ENCODE results near the gene TLR9.
A peak's percentile ranks its signal among the peaks of the same experiment; 100 is the strongest.

Gene TLR9

DNA sequence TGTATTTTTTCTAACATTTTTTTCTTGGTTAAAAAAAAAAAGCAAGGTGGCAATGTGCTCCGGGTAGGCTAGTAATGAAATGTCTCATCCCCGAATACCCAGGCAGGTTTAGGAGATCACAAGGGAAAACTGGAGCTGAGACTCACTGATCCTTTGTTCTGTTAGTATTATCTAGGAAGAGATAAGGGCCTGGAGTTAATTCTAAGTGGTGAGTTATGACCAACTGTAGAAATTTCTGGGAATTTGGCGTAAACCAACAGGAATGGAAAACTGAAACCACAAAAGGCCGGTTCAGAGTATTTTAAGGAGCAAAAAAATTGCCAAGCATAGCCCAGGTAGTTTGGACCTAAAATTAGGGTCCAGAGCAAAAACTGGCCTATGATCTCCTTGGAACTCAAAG, 32.5 kb upstream of the TLR9 start:
- Histone ChIP-seq H3K27me3 (ENCODE audit: low read depth, low read length) (no peaks in the 10 kb centered on the region), H3K4me1 (ENCODE audit: control insufficient read depth in 1 of 2, insufficient read depth in 2 of 2, low read length in 2 of 2) (peaks cover 0 to 13% of the 10 kb centered on the region in 2 donors), H3K4me3 (ENCODE audit: low read depth in 1 of 2, low read length in 2 of 2) (no peak overlapping the region), H3K9me3 (ENCODE audit: control insufficient read depth in 1 of 2, low read length in 2 of 2) (no peaks in the 10 kb centered on the region), H3K27ac (ENCODE audit: low read length) (no peak overlapping the region), H3K36me3 (ENCODE audit: control insufficient read depth in 1 of 2, insufficient read depth in 2 of 2, low read length in 2 of 2) (peaks cover 75 to 85% of the 10 kb centered on the region in 2 donors)

DNA sequence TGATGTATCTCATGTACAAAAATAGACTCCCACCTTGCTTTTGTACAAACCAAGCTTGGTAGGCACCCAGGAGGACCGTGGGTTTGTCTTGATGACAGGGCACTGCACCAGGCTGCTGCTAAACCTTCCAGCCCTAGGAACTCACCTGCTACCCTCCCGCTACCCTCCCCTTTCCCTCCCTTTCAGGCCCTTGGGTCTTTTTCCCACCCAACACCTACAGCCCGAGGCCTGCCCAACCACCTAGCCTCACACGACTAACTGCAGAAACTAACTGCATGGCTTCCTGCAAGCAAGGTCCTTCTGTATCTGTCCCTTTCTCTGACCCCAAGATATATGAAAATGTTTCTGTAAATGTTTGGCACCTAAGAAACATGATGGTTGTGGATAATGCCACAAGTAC, 31.2 kb upstream of the TLR9 start:
- Histone ChIP-seq H3K4me3 (ENCODE audit: low read depth in 1 of 2, low read length in 2 of 2) (no peak overlapping the region), H3K9me3 (ENCODE audit: control insufficient read depth in 1 of 2, low read length in 2 of 2) (no peaks in the 10 kb centered on the region), H3K27me3 (ENCODE audit: low read depth, low read length) (no peaks in the 10 kb centered on the region), H3K27ac (ENCODE audit: low read length) (no peak overlapping the region), H3K36me3 (ENCODE audit: control insufficient read depth in 1 of 2, insufficient read depth in 2 of 2, low read length in 2 of 2) (peaks cover 64 to 77% of the 10 kb centered on the region in 2 donors), H3K4me1 (ENCODE audit: control insufficient read depth in 1 of 2, insufficient read depth in 2 of 2, low read length in 2 of 2) (peaks cover 0 to 13% of the 10 kb centered on the region in 2 donors)

DNA sequence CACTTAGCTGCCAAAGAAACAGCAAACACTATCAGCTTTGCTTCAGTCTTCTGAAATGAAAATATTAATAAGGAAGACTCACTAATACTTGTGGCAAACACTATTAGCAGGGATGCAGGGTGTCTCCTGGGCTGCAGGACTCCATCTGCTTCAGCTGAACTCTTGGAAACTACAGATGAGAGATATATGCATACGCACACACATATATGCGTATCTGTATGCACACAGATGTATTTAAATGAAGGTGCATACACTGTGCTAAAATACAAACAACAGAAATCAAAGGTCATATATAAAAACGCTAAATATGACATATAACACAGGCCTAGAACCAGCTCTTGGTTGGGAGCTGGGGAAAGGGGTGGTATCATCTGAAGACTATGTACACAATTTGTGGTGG, 30.7 kb upstream of the TLR9 start:
- H3K4me3 ChIP-seq (ENCODE audit: low read depth in 1 of 2, low read length in 2 of 2): no peak overlapping the region
- H3K9me3 ChIP-seq (ENCODE audit: control insufficient read depth in 1 of 2, low read length in 2 of 2): no peaks in the 10 kb centered on the region
- H3K27me3 ChIP-seq (ENCODE audit: low read depth, low read length): no peaks in the 10 kb centered on the region
- peaks cover 61 to 76% of the 10 kb centered on the region in 2 donors for H3K36me3 ChIP-seq (ENCODE audit: control insufficient read depth in 1 of 2, insufficient read depth in 2 of 2, low read length in 2 of 2)
- peak overlapping the region; percentile 6 for H3K27ac ChIP-seq (ENCODE audit: low read length)
- peaks cover 0 to 13% of the 10 kb centered on the region in 2 donors for H3K4me1 ChIP-seq (ENCODE audit: control insufficient read depth in 1 of 2, insufficient read depth in 2 of 2, low read length in 2 of 2)

DNA sequence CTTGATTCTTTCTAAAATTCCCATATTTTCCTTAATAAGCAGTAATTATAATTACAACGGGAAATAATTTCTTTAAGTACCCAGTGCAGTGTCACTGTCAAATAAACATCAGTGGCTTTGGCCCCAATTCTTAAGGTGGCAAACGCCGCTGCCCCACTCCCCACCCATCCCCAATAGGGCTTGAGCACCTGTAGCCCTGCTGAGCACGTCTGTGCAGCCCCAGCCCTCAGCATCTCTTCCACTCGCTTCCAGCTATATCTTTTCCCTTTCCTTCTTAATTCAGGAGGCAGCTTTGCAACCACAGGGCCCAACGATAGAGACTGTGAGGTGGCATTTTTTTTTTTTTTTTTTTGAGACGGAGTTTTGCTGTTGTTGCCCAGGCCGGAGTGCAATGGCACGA, 29.2 kb upstream of the TLR9 start:
- H3K9me3 ChIP-seq (ENCODE audit: control insufficient read depth in 1 of 2, low read length in 2 of 2): no peaks in the 10 kb centered on the region
- no peaks in the 10 kb centered on the region for H3K27me3 ChIP-seq (ENCODE audit: low read depth, low read length)
- H3K36me3 ChIP-seq (ENCODE audit: control insufficient read depth in 1 of 2, insufficient read depth in 2 of 2, low read length in 2 of 2): peaks cover 56 to 70% of the 10 kb centered on the region in 2 donors
- H3K27ac ChIP-seq (ENCODE audit: low read length): no peak overlapping the region
- H3K4me1 ChIP-seq (ENCODE audit: control insufficient read depth in 1 of 2, insufficient read depth in 2 of 2, low read length in 2 of 2): peaks cover 0 to 13% of the 10 kb centered on the region in 2 donors
- H3K4me3 ChIP-seq (ENCODE audit: low read depth in 1 of 2, low read length in 2 of 2): no peak overlapping the region

DNA sequence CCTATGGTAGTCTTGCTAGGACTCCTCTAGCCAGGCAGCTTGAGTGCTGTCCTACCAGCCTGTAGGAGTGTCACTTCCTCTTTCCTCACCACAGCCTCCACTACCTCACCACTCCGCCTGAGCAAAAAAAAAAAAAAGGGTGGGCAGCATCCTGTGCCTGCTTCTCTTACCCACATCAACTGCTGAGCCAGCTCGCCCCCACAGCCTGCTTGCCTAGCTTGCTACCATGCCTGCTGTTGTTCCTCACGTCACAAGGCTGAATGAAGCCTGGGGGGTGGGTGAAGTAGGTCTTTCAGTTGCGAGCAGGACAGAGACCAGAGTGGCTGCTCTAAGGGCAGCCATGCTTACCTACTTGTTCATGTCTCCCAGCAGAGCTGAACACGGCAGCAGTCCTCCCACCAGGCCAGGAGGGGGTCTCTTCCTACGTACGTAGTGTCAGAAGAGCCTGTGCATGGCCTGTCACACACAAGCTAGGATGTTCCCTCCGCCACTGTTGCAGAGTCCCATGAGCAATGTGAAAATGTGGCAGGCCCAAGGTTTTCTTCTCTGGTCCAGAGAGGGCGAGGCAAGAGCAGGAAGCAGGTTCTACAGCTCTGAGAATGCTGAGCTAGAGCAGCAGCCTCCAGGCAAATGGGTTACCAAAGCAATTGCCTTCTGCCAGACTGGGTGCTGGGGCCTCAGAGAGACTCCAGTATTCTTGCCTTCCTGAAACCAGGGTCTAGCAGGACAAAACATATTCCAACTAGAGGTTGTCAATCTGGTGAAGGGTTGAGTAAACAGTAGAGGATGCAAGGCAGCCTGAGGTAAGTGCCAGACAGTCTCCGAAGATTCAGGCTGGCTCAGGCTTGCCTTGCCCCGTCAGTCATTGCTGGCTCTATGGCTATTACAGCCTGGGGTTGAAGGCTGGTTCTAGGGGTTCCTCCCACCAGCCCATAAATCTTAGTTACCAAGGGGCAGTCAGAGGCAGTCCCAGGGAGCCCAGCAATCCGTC, 28.2 kb upstream of the TLR9 start:
- Histone ChIP-seq H3K27ac (ENCODE audit: low read length) (no peak overlapping the region), H3K27me3 (ENCODE audit: low read depth, low read length) (no peaks in the 10 kb centered on the region), H3K36me3 (ENCODE audit: control insufficient read depth in 1 of 2, insufficient read depth in 2 of 2, low read length in 2 of 2) (peaks cover 56 to 70% of the 10 kb centered on the region in 2 donors), H3K4me3 (ENCODE audit: low read depth in 1 of 2, low read length in 2 of 2) (no peak overlapping the region), H3K4me1 (ENCODE audit: control insufficient read depth in 1 of 2, insufficient read depth in 2 of 2, low read length in 2 of 2) (peaks cover 0 to 9% of the 10 kb centered on the region in 2 donors), H3K9me3 (ENCODE audit: control insufficient read depth in 1 of 2, low read length in 2 of 2) (no peaks in the 10 kb centered on the region)

DNA sequence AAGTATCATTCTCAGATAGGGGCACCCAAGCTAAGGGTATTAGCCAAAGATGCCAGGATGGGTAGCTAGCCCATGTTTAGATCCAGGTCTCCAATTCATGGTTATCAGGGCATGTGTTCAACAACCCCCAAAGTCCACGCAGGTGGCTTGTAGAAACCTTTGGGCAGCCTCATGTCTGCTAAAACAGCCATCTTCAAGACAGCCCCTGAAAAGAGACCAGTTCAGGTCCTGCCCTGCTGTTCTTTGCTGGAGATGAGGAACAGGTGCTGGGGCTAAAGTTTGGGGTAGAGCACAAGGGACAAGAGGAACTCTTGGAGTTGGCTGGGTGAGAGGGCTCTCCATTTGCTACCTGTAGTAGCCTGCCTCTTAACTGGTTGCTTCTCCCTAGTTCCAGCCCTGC, 24.7 kb upstream of the TLR9 start:
- peaks cover 2 to 8% of the 10 kb centered on the region in 2 donors for H3K4me1 ChIP-seq (ENCODE audit: control insufficient read depth in 1 of 2, insufficient read depth in 2 of 2, low read length in 2 of 2)

DNA sequence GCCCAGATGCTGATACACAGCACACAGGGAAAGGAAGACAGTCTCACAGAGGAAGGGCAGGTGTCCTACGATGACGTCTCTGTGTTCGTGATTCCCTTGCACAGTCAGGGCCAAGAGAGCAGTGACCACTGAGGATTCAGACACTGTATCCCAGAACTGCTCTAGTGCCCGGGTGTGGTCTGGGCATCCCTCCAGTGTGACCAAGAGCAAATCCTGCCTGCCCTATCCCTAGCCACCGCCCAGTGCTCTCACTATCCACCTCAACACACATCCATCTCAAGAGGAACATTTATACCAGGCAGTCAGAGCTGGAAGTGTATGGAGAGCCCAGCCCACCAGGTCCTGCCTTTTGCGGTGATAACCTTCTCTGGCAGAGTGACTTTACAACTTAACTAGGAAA, 24.2 kb upstream of the TLR9 start:
- Histone ChIP-seq H3K4me1 (ENCODE audit: control insufficient read depth in 1 of 2, insufficient read depth in 2 of 2, low read length in 2 of 2) (peaks cover 6 to 10% of the 10 kb centered on the region in 2 donors), H3K9me3 (ENCODE audit: control insufficient read depth in 1 of 2, low read length in 2 of 2) (no peaks in the 10 kb centered on the region), H3K4me3 (ENCODE audit: low read depth in 1 of 2, low read length in 2 of 2) (no peak overlapping the region), H3K27ac (ENCODE audit: low read length) (no peak overlapping the region), H3K36me3 (ENCODE audit: control insufficient read depth in 1 of 2, insufficient read depth in 2 of 2, low read length in 2 of 2) (peaks cover 24 to 40% of the 10 kb centered on the region in 2 donors), H3K27me3 (ENCODE audit: low read depth, low read length) (no peaks in the 10 kb centered on the region)

More for the DNA sequence above, 24.7 kb upstream of the TLR9 start:
- H3K36me3 ChIP-seq (ENCODE audit: control insufficient read depth in 1 of 2, insufficient read depth in 2 of 2, low read length in 2 of 2): peaks cover 24 to 40% of the 10 kb centered on the region in 2 donors
- no peaks in the 10 kb centered on the region for H3K9me3 ChIP-seq (ENCODE audit: control insufficient read depth in 1 of 2, low read length in 2 of 2)
- H3K4me3 ChIP-seq (ENCODE audit: low read depth in 1 of 2, low read length in 2 of 2): no peak overlapping the region
- H3K27me3 ChIP-seq (ENCODE audit: low read depth, low read length): no peaks in the 10 kb centered on the region
- H3K27ac ChIP-seq (ENCODE audit: low read length): no peak overlapping the region

DNA sequence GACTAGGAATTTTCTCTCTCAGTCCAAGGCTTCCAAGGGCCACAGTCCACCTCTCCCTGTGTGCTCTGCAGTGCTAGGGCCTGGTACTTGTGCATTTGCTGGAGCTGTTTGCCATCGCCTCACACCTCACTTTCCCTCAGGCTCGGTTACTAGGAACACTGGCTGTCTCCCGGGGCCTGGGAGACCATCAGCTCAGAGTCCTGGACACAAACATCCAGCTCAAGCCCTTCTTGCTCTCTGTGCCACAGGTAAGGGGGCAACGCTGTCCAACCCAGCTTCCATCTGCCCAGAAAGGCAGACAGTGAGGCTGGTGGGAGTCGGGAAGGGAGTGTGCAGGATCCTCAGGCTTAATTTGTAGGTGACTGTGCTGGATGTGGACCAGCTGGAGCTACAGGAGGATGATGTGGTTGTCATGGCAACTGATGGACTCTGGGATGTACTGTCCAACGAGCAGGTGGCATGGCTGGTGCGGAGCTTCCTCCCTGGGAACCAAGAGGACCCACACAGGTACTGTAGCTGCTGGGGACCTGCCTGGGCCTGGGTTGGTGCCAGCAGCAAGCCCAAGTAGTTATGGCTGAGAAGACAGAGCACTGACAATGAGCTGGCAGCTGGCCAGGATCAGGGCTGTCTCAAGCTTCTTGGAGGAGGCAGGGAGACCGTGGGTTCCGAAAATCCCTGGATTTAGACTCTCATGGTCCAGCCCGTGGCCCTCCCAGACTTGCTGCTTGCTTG, 23.5 kb upstream of the TLR9 start:
- Histone ChIP-seq H3K27ac (ENCODE audit: low read length) (no peak overlapping the region), H3K9me3 (ENCODE audit: control insufficient read depth in 1 of 2, low read length in 2 of 2) (no peaks in the 10 kb centered on the region), H3K27me3 (ENCODE audit: low read depth, low read length) (no peaks in the 10 kb centered on the region), H3K36me3 (ENCODE audit: control insufficient read depth in 1 of 2, insufficient read depth in 2 of 2, low read length in 2 of 2) (peaks cover 24 to 36% of the 10 kb centered on the region in 2 donors), H3K4me3 (ENCODE audit: low read depth in 1 of 2, low read length in 2 of 2) (no peak overlapping the region), H3K4me1 (ENCODE audit: control insufficient read depth in 1 of 2, insufficient read depth in 2 of 2, low read length in 2 of 2) (peaks cover 6 to 13% of the 10 kb centered on the region in 2 donors)

DNA sequence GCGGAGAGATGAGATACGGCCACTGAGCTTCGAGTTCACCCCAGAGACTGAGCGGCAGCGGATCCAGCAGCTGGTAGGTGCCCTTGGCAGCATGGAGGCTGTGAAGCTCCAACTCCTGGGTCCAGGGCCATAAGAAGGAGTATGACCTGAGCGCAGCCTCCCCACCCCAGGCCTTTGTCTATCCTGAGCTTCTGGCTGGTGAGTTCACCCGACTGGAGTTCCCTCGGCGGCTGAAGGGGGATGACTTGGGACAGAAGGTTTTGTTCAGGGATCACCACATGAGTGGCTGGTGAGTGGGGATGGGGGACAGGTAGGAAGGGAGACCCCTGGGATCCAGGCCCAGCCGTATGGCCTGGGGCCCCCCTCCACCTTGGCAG, 22.7 kb upstream of the TLR9 start:
- H3K4me3 ChIP-seq (ENCODE audit: low read depth in 1 of 2, low read length in 2 of 2): no peak overlapping the region
- H3K27ac ChIP-seq (ENCODE audit: low read length): no peak overlapping the region
- peaks cover 6 to 13% of the 10 kb centered on the region in 2 donors for H3K4me1 ChIP-seq (ENCODE audit: control insufficient read depth in 1 of 2, insufficient read depth in 2 of 2, low read length in 2 of 2)
- H3K27me3 ChIP-seq (ENCODE audit: low read depth, low read length): no peaks in the 10 kb centered on the region
- peaks cover 18 to 27% of the 10 kb centered on the region in 2 donors for H3K36me3 ChIP-seq (ENCODE audit: control insufficient read depth in 1 of 2, insufficient read depth in 2 of 2, low read length in 2 of 2)
- H3K9me3 ChIP-seq (ENCODE audit: control insufficient read depth in 1 of 2, low read length in 2 of 2): no peaks in the 10 kb centered on the region

DNA sequence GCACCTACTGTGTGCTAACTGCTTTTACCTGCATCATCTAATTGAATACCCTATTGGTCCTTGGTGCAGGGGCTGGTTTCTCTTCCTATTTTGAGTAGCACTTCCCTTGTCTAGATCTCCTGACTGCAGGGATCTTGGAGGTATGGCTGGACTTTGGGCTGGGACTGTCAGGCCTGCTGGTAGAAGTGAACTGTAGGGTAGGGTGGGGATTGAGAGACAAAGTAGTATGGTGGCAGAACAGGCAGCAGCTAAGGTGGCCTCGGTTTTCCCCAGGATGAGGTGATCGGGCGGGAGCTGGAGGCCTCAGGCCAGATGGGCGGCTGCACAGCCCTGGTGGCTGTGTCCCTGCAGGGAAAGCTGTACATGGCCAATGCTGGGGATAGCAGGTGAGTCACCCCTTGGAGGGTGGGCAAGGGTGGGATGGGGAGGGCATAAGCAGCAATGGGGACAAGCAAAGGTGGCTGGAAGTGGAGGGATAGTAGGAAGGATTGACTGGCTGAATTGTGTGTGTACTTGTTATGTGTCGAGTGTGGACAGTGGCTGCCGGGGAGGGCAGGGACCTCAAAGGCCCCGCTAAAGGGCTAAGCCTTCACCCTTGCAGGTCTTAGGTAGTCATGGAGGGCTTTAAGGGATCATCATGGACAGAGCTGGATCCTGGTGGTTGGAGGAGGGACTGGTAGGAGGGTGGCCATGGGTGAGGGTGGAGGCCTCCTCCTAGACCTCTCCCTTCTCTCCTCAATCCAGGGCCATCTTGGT, 22.1 kb upstream of the TLR9 start:
- peaks cover 6 to 13% of the 10 kb centered on the region in 2 donors for H3K4me1 ChIP-seq (ENCODE audit: control insufficient read depth in 1 of 2, insufficient read depth in 2 of 2, low read length in 2 of 2)
- peaks cover 18 to 26% of the 10 kb centered on the region in 2 donors for H3K36me3 ChIP-seq (ENCODE audit: control insufficient read depth in 1 of 2, insufficient read depth in 2 of 2, low read length in 2 of 2)
- no peaks in the 10 kb centered on the region for H3K27me3 ChIP-seq (ENCODE audit: low read depth, low read length)
- H3K9me3 ChIP-seq (ENCODE audit: control insufficient read depth in 1 of 2, low read length in 2 of 2): no peaks in the 10 kb centered on the region
- H3K4me3 ChIP-seq (ENCODE audit: low read depth in 1 of 2, low read length in 2 of 2): peak overlapping the region in 1 of 2 donors; percentile 62
- no peak overlapping the region for H3K27ac ChIP-seq (ENCODE audit: low read length)
